Sigmoid colon (tissue), 7 donors: Measurements from ENCODE around the gene OR13J1. TPM values are rescaled to one million over a fixed set of nuclear protein-coding genes. Genes with fewer than 3 reads are reported as not detected.

ENCODE experiments used
- DNase-seq: peaks from one replicate; pipeline ENCODE4 v3.0.0-alpha.2; 2019
- H3K27ac ChIP-seq, 4 donors: fragments of 200-600 bp; sonication (generic); one replicate each; pipeline ENCODE4 v1.5.1; 2016 to 2019; ENCODE audit warnings: mild to moderate bottlenecking in 1 of 4
- H3K27me3 ChIP-seq, 3 donors: fragments of 200-600 bp; sonication (generic); one replicate each; pipeline ENCODE4 v1.5.1; 2019; ENCODE audit warnings: mild to moderate bottlenecking in 1 of 3
- H3K36me3 ChIP-seq, 4 donors: fragments of 200-600 bp; sonication (generic); one replicate each; pipeline ENCODE4 v1.5.1; 2016 to 2019
- H3K4me1 ChIP-seq, 4 donors: fragments of 200-600 bp; sonication (generic); one replicate each; pipeline ENCODE4 v1.5.1; 2017 to 2019
- H3K4me3 ChIP-seq, 4 donors: fragments of 200-600 bp; sonication (generic); one replicate each; pipeline ENCODE4 v1.5.1; 2017 to 2019; ENCODE audit warnings: mild to moderate bottlenecking in 2 of 4, moderate library complexity in 1 of 4
- H3K9me3 ChIP-seq, 4 donors: fragments of 200-600 bp in 3 of 4; sonication (generic) in 3 of 4; one replicate each; pipeline versions ENCODE4 v1.5.1 to v1.6.1; 2013 to 2019
- EP300 ChIP-seq, 4 donors: sonication (generic); formaldehyde crosslinking; IDR thresholded peaks; one replicate each; pipeline ENCODE4 v1.6.1; 2017; ENCODE audit warnings: antibody characterized with exemption in 4 of 4
- POLR2A ChIP-seq, 2 donors: fragments of 450-650 bp; IDR thresholded peaks; one replicate each; pipeline ENCODE4 v1.6.1; 2016; ENCODE audit warnings: antibody characterized with exemption in 2 of 2, mild to moderate bottlenecking in 2 of 2, moderate library complexity in 2 of 2
- POLR2AphosphoS5 ChIP-seq, 4 donors: sonication (generic); formaldehyde crosslinking; IDR thresholded peaks; one replicate each; pipeline ENCODE4 v1.6.1; 2017; ENCODE audit warnings: antibody characterized with exemption in 4 of 4
- WGBS, 2 donors: extraction: QIAGEN DNeasy Blood & Tissue Kit; methylation state at CpG; one replicate each; pipeline ENCODE4 v1.1.7; 2013; 5-methylcytosine and 5-hydroxymethylcytosine counted together
- intact Hi-C: fragments of 100-400 bp; cut with DNase I; formaldehyde crosslinking; loops from one replicate; pipeline ENCODE4 v1.15.1; 2023
- polyA plus RNA-seq, 3 donors: library from polyadenylated mRNA; stranded (reverse); fragments of 200-250 nt; gene quantifications; one replicate each; pipeline ENCODE4 v1.2.3, GENCODE V29; 2013
- total RNA-seq, 4 donors: library from RNA; depleted of rRNA; stranded (reverse); fragments of >200 nt; gene quantifications; one replicate each; pipeline ENCODE4 v1.1.0, GENCODE V29; 2016
- TF ChIP-seq, protein P1 (sequence below), 4 experiments: fragments of 450-650 bp in 3 of 4; fragments of 200-600 bp in 1 of 4; IDR thresholded peaks; one replicate each; pipeline ENCODE4 v1.5.1; 2016 to 2019; ENCODE audit warnings: antibody characterized with exemption in 4 of 4, mild to moderate bottlenecking in 3 of 4, moderate library complexity in 2 of 4
- donor health status: healthy with polysubstance abuse.
- donor health status: Bipolar disorder and iron deficiency.
- donor health status: healthy.

OR13J1 gene
- total and polyA plus RNA-seq, 7 donors, result not detected

DNA sequence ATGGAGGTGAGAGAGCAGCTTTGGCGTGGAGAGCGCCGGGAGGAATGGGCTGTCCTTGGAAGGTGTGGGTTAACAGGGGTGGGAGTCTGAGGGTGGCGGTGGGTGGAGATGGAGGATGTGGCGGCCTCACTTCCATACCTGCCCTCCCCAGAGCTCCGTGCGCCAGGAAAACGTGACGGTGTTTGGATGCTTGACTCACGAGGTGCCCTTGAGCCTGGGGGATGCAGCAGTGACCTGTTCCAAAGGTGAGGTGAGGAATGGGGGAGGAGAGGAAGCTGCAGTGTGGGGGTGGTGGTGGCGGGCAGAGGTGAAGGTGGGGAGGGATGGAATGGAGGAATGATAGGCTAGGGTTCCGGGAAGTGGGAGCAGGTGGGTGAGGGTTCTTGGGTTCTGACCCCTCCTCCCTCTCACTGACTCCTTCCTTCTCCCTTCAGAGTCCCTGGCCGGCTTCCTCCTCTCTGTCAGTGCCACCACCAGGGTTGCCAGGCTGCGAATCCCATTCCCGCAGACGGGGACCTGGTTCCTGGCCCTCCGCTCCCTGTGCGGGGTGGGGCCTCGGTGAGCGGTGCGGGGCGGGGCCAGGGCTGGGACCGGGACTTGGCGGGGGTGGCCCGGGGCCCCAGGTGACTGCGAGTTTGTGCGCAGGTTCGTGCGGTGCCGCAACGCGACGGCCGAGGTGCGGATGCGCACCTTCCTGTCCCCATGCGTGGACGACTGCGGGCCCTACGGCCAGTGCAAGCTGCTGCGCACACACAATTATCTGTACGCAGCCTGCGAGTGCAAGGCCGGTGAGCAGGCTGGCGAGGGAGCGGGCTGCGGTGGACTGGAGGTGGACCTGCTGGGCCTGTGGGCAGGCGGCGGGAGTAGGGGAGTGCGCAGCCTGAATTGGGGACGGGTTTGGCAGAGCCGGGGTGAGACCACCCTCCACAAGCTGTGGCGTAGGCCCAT, 24.1 kb downstream of the OR13J1 start:
- Histone ChIP-seq H3K4me1 (peaks cover 0 to 53% (median 41%) of the 10 kb centered on the region in 4 donors), H3K36me3 (peaks cover 0 to 12% (median 2%) of the 10 kb centered on the region in 4 donors), H3K27ac (peak overlapping the region in 3 of 4 donors; percentile 73 to 84 (median 81)), H3K27me3 (no peaks in the 10 kb centered on the region), H3K9me3 (no peaks in the 10 kb centered on the region), H3K4me3 (no peak overlapping the region)
- 63 to 84% methylated on average over 53 of the region's 53 CpGs for WGBS, 2 donors
- DNase-seq, result peak; percentile 60
- intact Hi-C loops, result no loop called here
- TF ChIP-seq POLR2A (IDR thresholded peaks at IDR 0.05), result no peak
- no peak for TF ChIP-seq EP300 (IDR thresholded peaks at IDR 0.05)
- TF ChIP-seq, protein P1, sequence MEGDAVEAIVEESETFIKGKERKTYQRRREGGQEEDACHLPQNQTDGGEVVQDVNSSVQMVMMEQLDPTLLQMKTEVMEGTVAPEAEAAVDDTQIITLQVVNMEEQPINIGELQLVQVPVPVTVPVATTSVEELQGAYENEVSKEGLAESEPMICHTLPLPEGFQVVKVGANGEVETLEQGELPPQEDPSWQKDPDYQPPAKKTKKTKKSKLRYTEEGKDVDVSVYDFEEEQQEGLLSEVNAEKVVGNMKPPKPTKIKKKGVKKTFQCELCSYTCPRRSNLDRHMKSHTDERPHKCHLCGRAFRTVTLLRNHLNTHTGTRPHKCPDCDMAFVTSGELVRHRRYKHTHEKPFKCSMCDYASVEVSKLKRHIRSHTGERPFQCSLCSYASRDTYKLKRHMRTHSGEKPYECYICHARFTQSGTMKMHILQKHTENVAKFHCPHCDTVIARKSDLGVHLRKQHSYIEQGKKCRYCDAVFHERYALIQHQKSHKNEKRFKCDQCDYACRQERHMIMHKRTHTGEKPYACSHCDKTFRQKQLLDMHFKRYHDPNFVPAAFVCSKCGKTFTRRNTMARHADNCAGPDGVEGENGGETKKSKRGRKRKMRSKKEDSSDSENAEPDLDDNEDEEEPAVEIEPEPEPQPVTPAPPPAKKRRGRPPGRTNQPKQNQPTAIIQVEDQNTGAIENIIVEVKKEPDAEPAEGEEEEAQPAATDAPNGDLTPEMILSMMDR (IDR thresholded peaks at IDR 0.05), result no peak
- no peak for TF ChIP-seq POLR2AphosphoS5 (IDR thresholded peaks at IDR 0.05)

DNA sequence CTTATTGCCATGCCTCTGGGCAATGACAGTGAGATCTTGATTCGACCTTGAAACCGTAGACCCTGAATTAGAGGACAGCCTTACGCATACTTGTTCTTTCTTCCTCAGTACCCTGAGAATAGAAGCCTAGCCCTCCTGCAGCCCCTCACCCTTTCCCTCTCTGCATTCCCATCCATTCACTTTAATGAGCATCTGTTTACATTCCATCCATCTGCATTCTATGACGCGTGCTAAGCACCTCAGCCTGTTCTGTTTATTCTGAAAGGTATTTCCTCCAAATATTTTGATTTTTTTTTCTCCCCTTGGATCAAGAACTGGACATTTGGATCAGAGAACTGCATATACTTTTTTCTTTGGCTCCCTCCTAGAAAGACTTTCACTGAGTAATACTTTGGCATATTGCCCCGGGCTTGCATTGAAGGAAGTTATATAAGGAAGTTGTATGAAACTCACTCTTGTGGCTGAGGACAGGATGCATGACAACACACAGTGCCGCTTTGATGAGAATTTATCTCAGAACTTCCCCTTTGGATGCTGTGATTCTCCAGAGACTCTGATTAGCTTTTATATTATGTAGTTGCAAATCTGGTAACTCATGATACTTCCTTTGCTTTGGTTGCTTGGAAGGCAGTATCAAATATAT, 25.5 kb downstream of the OR13J1 start:
- Histone ChIP-seq H3K4me1 (peaks cover 0 to 53% (median 41%) of the 10 kb centered on the region in 4 donors), H3K27ac (peak overlapping the region; percentile 57 to 84 (median 77)), H3K36me3 (peaks cover 0 to 12% (median 2%) of the 10 kb centered on the region in 4 donors), H3K4me3 (no peak overlapping the region), H3K27me3 (no peaks in the 10 kb centered on the region), H3K9me3 (no peaks in the 10 kb centered on the region)
- WGBS, 2 donors, result 34% methylated on average over 7 of the region's 7 CpGs
- TF ChIP-seq, protein P1 (IDR thresholded peaks at IDR 0.05), result no peak
- peak in 3 of 4 donors; percentile 23 to 45 (median 24) for TF ChIP-seq POLR2AphosphoS5 (IDR thresholded peaks at IDR 0.05)
- peak; percentile 70 for DNase-seq
- intact Hi-C loops, result no loop called here

DNA sequence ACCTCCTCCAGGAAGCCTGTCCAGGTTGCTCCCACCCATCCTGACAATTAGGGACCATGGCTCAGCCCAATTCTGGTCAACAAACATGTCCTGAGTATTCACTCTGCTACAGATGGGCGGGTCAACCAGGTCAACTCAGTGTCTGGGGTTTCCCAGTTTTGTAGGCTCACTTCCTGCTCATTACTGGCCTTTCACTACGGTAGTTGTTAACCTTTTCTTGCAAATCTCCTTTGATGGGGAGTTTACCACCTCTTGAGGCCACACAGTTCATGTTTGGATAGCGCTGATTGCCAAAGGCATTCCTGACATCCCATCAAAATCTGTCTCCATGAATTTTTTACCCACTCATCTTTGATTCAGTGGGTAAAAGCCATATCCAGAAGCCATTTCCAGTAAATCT, 27.4 kb downstream of the OR13J1 start:
- DNase-seq, result no peak
- H3K27ac ChIP-seq, result no peak overlapping the region
- 67 to 69% methylated on average over 3 of the region's 3 CpGs for WGBS, 2 donors
- no peaks in the 10 kb centered on the region for H3K27me3 ChIP-seq
- no peak for TF ChIP-seq POLR2AphosphoS5 (IDR thresholded peaks at IDR 0.05)
- TF ChIP-seq POLR2A (IDR thresholded peaks at IDR 0.05), result no peak
- no peak for TF ChIP-seq EP300 (IDR thresholded peaks at IDR 0.05)
- TF ChIP-seq, protein P1 (IDR thresholded peaks at IDR 0.05), result no peak
- H3K4me1 ChIP-seq, result peaks cover 0 to 42% (median 32%) of the 10 kb centered on the region in 4 donors
- intact Hi-C loops, result no loop called here
- no peaks in the 10 kb centered on the region for H3K9me3 ChIP-seq
- peaks cover 0 to 12% (median 2%) of the 10 kb centered on the region in 4 donors for H3K36me3 ChIP-seq
- H3K4me3 ChIP-seq, result no peak overlapping the region

DNA sequence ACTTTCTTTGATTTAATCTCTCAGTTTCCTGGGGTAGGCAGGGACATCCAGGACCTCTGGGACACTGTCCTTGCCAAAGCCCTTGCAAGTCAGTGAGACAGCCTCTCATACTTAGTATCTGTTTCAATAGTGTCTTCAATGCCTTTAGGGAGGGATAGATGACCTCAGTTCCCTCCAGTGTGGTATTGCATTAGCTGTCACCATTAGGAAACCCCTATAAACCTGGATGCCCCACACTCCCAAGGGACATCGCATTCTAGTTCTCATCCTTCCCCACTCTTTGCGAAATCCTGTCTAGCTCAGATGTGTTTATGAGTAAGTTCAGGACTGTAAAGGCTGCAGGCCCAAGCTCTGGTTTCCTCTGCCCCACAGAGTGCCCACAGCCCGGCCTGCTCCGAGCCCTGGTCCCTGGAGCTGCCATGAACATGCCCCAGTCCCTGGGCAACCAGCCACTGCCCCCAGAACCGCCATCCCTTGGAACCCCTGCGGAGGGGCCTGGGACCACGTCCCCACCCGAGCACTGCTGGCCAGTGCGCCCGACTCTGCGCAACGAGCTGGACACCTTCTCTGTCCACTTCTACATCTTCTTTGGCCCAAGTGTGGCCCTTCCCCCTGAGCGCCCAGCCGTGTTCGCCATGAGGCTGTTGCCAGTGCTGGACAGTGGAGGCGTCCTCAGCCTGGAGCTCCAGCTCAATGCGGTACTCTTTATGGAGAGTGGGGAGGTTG, 28.0 kb downstream of the OR13J1 start:
- Histone ChIP-seq H3K9me3 (no peaks in the 10 kb centered on the region), H3K36me3 (peaks cover 0 to 8% (median 2%) of the 10 kb centered on the region in 4 donors), H3K4me1 (peaks cover 0 to 36% (median 28%) of the 10 kb centered on the region in 4 donors), H3K27me3 (no peaks in the 10 kb centered on the region), H3K4me3 (no peak overlapping the region), H3K27ac (no peak overlapping the region)
- 94% methylated on average over 17 of the region's 17 CpGs for WGBS, 2 donors
- intact Hi-C loops, result no loop called here
- TF ChIP-seq POLR2A (IDR thresholded peaks at IDR 0.05), result no peak
- TF ChIP-seq EP300 (IDR thresholded peaks at IDR 0.05), result no peak
- no peak for TF ChIP-seq POLR2AphosphoS5 (IDR thresholded peaks at IDR 0.05)
- TF ChIP-seq, protein P1 (IDR thresholded peaks at IDR 0.05), result no peak
- DNase-seq, result peak; percentile 57
